ENCODE results near the gene DLG2. TPM values are rescaled to one million over a fixed set of nuclear protein-coding genes. Genes with fewer than 3 reads are reported as not detected.

The DLG2 gene
- total and polyA plus RNA-seq, 9 of the 15 experiments (the other 6 are each of a cell fraction or from before 2014, with no cell fraction given) = 0.52 to 1.6 (median 0.95) TPM

- H4K20me1 ChIP-seq (replicated peaks; ENCODE audit: control insufficient read depth, insufficient read depth, low read length) = no peaks in the 10 kb centered on the region; the same call in 1 of the 2 replicates
- TF ChIP-seq PBX2 (CRISPR knock-in tag; IDR thresholded peaks at IDR 0.05; ENCODE audit: low read depth) = no peak
- 0 out of 2 replicates have a peak, but pooled peaks have one; percentile 20 for TF ChIP-seq PBX2 (tag; conservative IDR thresholded peaks at IDR 0.05; ENCODE audit: low read depth)
- no peak for TF ChIP-seq PATZ1 (CRISPR knock-in tag; IDR thresholded peaks at IDR 0.05; ENCODE audit: borderline replicate concordance)
- TF ChIP-seq MEIS2 (IDR thresholded peaks at IDR 0.05; ENCODE audit: partially characterized antibody) = peak; percentile 58
- FAIRE-seq (no peak), DNase-seq (ENCODE audit: extremely low read depth in 1 of 4, low spot score in 3 of 4) (no peak), ATAC-seq (no peak)
- no peak overlapping the region for H3K4me2 ChIP-seq (ENCODE audit: insufficient read depth, low read length)
- no peak overlapping the region for H3K9ac ChIP-seq (ENCODE audit: insufficient read depth in 1 of 2, low read depth in 2 of 2, low read length in 2 of 2)
- no peak overlapping the region for H3K4me3 ChIP-seq
- in situ Hi-C loops (cut with MboI) = no loop called here
- no peaks in the 10 kb centered on the region for H3K36me3 ChIP-seq (ENCODE audit: control insufficient read depth, insufficient read depth, low read length)
- ChIA-PET CTCF (ENCODE audit: low intra/inter-chr PET ratio) (no interaction called here), POLR2A (interaction anchor here (0.6 kb wide), 1 partner anchor 118 kb away, joined by 5 read pairs; no protein-coding TSS in a partner anchor)
- intact Hi-C loops (cut with micrococcal nuclease) = no loop called here
- H3K79me2 ChIP-seq (ENCODE audit: control insufficient read depth, insufficient read depth, low read length) = no peaks in the 10 kb centered on the region
- H3K27me3 ChIP-seq (ENCODE audit: control insufficient read depth in 2 of 2, insufficient read depth in 2 of 2, low read length in 2 of 2) = no peaks in the 10 kb centered on the region
- H3K9me3 ChIP-seq (replicated peaks; ENCODE audit: control insufficient read depth, insufficient read depth, low read depth, low read length) = no peaks in the 10 kb centered on the region
- H3K27ac ChIP-seq (ENCODE audit: extremely low read depth, low read depth, low read length) = no peak overlapping the region
- no peaks in the 10 kb centered on the region for H3K9me1 ChIP-seq (ENCODE audit: control insufficient read depth, insufficient read depth, low read length)
- no peaks in the 10 kb centered on the region for H3K4me1 ChIP-seq (replicated peaks in 1 of 2; ENCODE audit: control insufficient read depth in 2 of 2, insufficient read depth in 2 of 2, low read length in 2 of 2)
- WGBS (ENCODE audit: insufficient coverage, low coverage, missing lambda C conversion rate) = 0% methylated on average over 3 of the region's 3 CpGs
- BruUV-seq (replicated peaks) = no TSS peak
- no peak overlapping the region for H2AFZ ChIP-seq (ENCODE audit: low read depth, low read length)
These were observed 2083.3 kb downstream of the DLG2 start for GRCh38 chr11:83543706-83544439.

All from K562 (cell line).